HUES64 (cell line): ENCODE data around the gene SPDYE4.
A peak's percentile ranks its signal among the peaks of the same experiment; 100 is the strongest.

Source experiments
- H3K27ac ChIP-seq: 2 replicates; pipeline ENCODE4 v1.7.0; 2013; ENCODE audit warnings: low read depth, low read length, inconsistent platforms
- H3K27me3 ChIP-seq: 2 replicates; pipeline ENCODE4 v1.6.1; 2013; ENCODE audit warnings: mild to moderate bottlenecking, low read length; ENCODE audit not compliant: insufficient read depth
- H3K36me3 ChIP-seq: 2 replicates; pipeline ENCODE4 v1.6.1; 2013; ENCODE audit warnings: mild to moderate bottlenecking, low read length; ENCODE audit not compliant: insufficient read depth
- H3K4me1 ChIP-seq: 2 replicates; pipeline ENCODE4 v1.6.1; 2013; ENCODE audit warnings: mild to moderate bottlenecking, low read length, moderate library complexity; ENCODE audit not compliant: insufficient read depth
- H3K4me3 ChIP-seq: 2 replicates; pipeline ENCODE4 v1.5.1; 2013; ENCODE audit warnings: mild to moderate bottlenecking, low read length, moderate library complexity
- H3K9ac ChIP-seq: 2 replicates; pipeline ENCODE4 v1.6.1; 2013; ENCODE audit warnings: mild to moderate bottlenecking, low read depth, low read length
- H3K9me3 ChIP-seq: 2 replicates; pipeline ENCODE4 v1.6.1; 2013; ENCODE audit warnings: low read depth, low read length; ENCODE audit not compliant: insufficient read depth
- WGBS: fragments of 150-250, 120-280 bp; methylation state at CpG from one replicate; pipeline ENCODE4 v1.1.7; 2013; ENCODE audit warnings: missing lambda C conversion rate; 5-methylcytosine and 5-hydroxymethylcytosine counted together

Gene SPDYE4

GRCh38 chr17:8747742-8748141, 10.6 kb downstream of the SPDYE4 start:
- no peak overlapping the region for H3K4me3 ChIP-seq
- H3K9me3 ChIP-seq = no peaks in the 10 kb centered on the region
- no peak overlapping the region for H3K27ac ChIP-seq
- H3K4me1 ChIP-seq = no peaks in the 10 kb centered on the region
- H3K36me3 ChIP-seq = no peaks in the 10 kb centered on the region
- H3K27me3 ChIP-seq = peaks cover 8% of the 10 kb centered on the region; the same call in 1 of the 2 replicates
- no peak overlapping the region for H3K9ac ChIP-seq
- WGBS = 87% methylated on average over 3 of the region's 3 CpGs

- Histone ChIP-seq H3K9me3 (no peaks in the 10 kb centered on the region), H3K27me3 (peaks cover 8% of the 10 kb centered on the region; the same call in 1 of the 2 replicates), H3K4me3 (peak overlapping the region; percentile 71), H3K27ac (no peak overlapping the region), H3K4me1 (no peaks in the 10 kb centered on the region), H3K9ac (no peak overlapping the region), H3K36me3 (no peaks in the 10 kb centered on the region)
- WGBS = 18% methylated on average over 9 of the region's 9 CpGs
Measured at GRCh38 chr17:8746501-8747236, 11.7 kb downstream of the SPDYE4 start.

- H3K4me1 ChIP-seq = no peaks in the 10 kb centered on the region
- H3K9ac ChIP-seq = 0 out of 2 replicates have a peak overlapping the region, but pooled peaks have one; percentile 47
- H3K27ac ChIP-seq = no peak overlapping the region
- no peaks in the 10 kb centered on the region for H3K9me3 ChIP-seq
- 6% methylated on average over 59 of the region's 70 CpGs for WGBS
- H3K4me3 ChIP-seq = peak overlapping the region; percentile 71
- no peaks in the 10 kb centered on the region for H3K36me3 ChIP-seq
- H3K27me3 ChIP-seq = peaks cover 8% of the 10 kb centered on the region; the same call in 1 of the 2 replicates
Measured at GRCh38 chr17:8745586-8746500, 12.5 kb downstream of the SPDYE4 start.

GRCh38 chr17:8744086-8744785, 14.1 kb downstream of the SPDYE4 start:
- Histone ChIP-seq H3K4me3 (no peak overlapping the region), H3K36me3 (no peaks in the 10 kb centered on the region), H3K9ac (no peak overlapping the region), H3K9me3 (no peaks in the 10 kb centered on the region), H3K27ac (no peak overlapping the region), H3K4me1 (no peaks in the 10 kb centered on the region), H3K27me3 (peaks cover 8% of the 10 kb centered on the region; the same call in 1 of the 2 replicates)
- WGBS = 84% methylated on average over 15 of the region's 15 CpGs

- Histone ChIP-seq H3K27me3 (peaks cover 8% of the 10 kb centered on the region; the same call in 1 of the 2 replicates), H3K9me3 (no peaks in the 10 kb centered on the region), H3K27ac (no peak overlapping the region), H3K4me1 (peaks cover 4% of the 10 kb centered on the region; the same call in 1 of the 2 replicates), H3K4me3 (no peak overlapping the region), H3K9ac (no peak overlapping the region), H3K36me3 (no peaks in the 10 kb centered on the region)
- 88% methylated on average over 8 of the region's 8 CpGs for WGBS
Measured at GRCh38 chr17:8742819-8743218, 15.5 kb downstream of the SPDYE4 start.

- Histone ChIP-seq H3K4me3 (no peak overlapping the region), H3K9me3 (no peaks in the 10 kb centered on the region), H3K9ac (no peak overlapping the region), H3K36me3 (no peaks in the 10 kb centered on the region), H3K27me3 (peaks cover 8% of the 10 kb centered on the region; the same call in 1 of the 2 replicates), H3K27ac (no peak overlapping the region), H3K4me1 (peaks cover 4% of the 10 kb centered on the region; the same call in 1 of the 2 replicates)
- WGBS = 92% methylated on average over 5 of the region's 5 CpGs
Measured at GRCh38 chr17:8742274-8742673, 16.1 kb downstream of the SPDYE4 start.

GRCh38 chr17:8741771-8742170, 16.6 kb downstream of the SPDYE4 start:
- H3K36me3 ChIP-seq = no peaks in the 10 kb centered on the region
- H3K9ac ChIP-seq = no peak overlapping the region
- peaks cover 8% of the 10 kb centered on the region; the same call in 1 of the 2 replicates for H3K27me3 ChIP-seq
- whole genome bisulfite sequencing = 87% methylated on average over 4 of the region's 4 CpGs
- no peak overlapping the region for H3K4me3 ChIP-seq
- no peaks in the 10 kb centered on the region for H3K9me3 ChIP-seq
- peaks cover 4% of the 10 kb centered on the region; the same call in 1 of the 2 replicates for H3K4me1 ChIP-seq
- H3K27ac ChIP-seq = no peak overlapping the region

GRCh38 chr17:8741366-8741765, 17.0 kb downstream of the SPDYE4 start:
- H3K4me3 ChIP-seq = no peak overlapping the region
- H3K9ac ChIP-seq = no peak overlapping the region
- H3K27me3 ChIP-seq = peaks cover 6% of the 10 kb centered on the region; the same call in 1 of the 2 replicates
- H3K9me3 ChIP-seq = no peaks in the 10 kb centered on the region
- H3K27ac ChIP-seq = no peak overlapping the region
- H3K36me3 ChIP-seq = no peaks in the 10 kb centered on the region
- peaks cover 4% of the 10 kb centered on the region; the same call in 1 of the 2 replicates for H3K4me1 ChIP-seq
- whole genome bisulfite sequencing = 95% methylated on average over 17 of the region's 17 CpGs

- Histone ChIP-seq H3K9me3 (no peaks in the 10 kb centered on the region), H3K9ac (no peak overlapping the region), H3K4me3 (no peak overlapping the region), H3K27ac (no peak overlapping the region), H3K4me1 (peaks cover 4% of the 10 kb centered on the region; the same call in 1 of the 2 replicates), H3K36me3 (no peaks in the 10 kb centered on the region), H3K27me3 (peaks cover under 1% of the 10 kb centered on the region; the same call in 1 of the 2 replicates)
- 65% methylated on average over 12 of the region's 12 CpGs for WGBS
Measured at GRCh38 chr17:8740486-8740885, 17.9 kb downstream of the SPDYE4 start.

- WGBS = 23% methylated on average over 8 of the region's 8 CpGs
- no peaks in the 10 kb centered on the region for H3K36me3 ChIP-seq
- peaks cover 4% of the 10 kb centered on the region; the same call in 1 of the 2 replicates for H3K4me1 ChIP-seq
- H3K9ac ChIP-seq = no peak overlapping the region
- H3K27ac ChIP-seq = no peak overlapping the region
- H3K27me3 ChIP-seq = no peaks in the 10 kb centered on the region
- no peak overlapping the region for H3K4me3 ChIP-seq
- no peaks in the 10 kb centered on the region for H3K9me3 ChIP-seq
Measured at GRCh38 chr17:8739097-8739496, 19.2 kb downstream of the SPDYE4 start.
